C4-2B (cell line): Measurements from ENCODE around the gene SFT2D3.
"Not testable (repeated sequence)": the region's sequence is repeated elsewhere in the genome, so short reads cannot be mapped to it uniquely, and the experiment has no call there.

Experiments
- H3K27ac ChIP-seq: fragments of 450-650 bp; 2 replicates; pipeline ENCODE4 v1.5.1; 2017
- CTCF ChIP-seq: fragments of 450-650 bp; conservative IDR thresholded peaks from 2 replicates; pipeline ENCODE4 v1.5.1; 2017; ENCODE audit warnings: mild to moderate bottlenecking
- ZFX ChIP-seq: fragments of 450-650 bp; IDR thresholded peaks from 2 replicates; pipeline ENCODE4 v1.6.1; 2017

Gene SFT2D3

GRCh38 chr2:127743477-127744026, 42.3 kb downstream of the SFT2D3 start:
- H3K27ac ChIP-seq: no peak overlapping the region
- TF ChIP-seq ZFX (no peak), CTCF (no peak; the same call in 1 of the 2 replicates)

- TF ChIP-seq CTCF (no peak), ZFX (no peak)
- no peak overlapping the region for H3K27ac ChIP-seq
Observed at GRCh38 chr2:127747621-127748020, 46.3 kb downstream of the SFT2D3 start.

- not testable (repeated sequence) for H3K27ac ChIP-seq
Observed at GRCh38 chr2:127749537-127749936, 48.2 kb downstream of the SFT2D3 start.

GRCh38 chr2:127753374-127753773, 52.1 kb downstream of the SFT2D3 start:
- TF ChIP-seq CTCF (no peak), ZFX (no peak)
- no peak overlapping the region for H3K27ac ChIP-seq

- no peak for TF ChIP-seq ZFX
- no peak for TF ChIP-seq CTCF
- no peak overlapping the region for H3K27ac ChIP-seq
Observed at GRCh38 chr2:127754186-127754585, 52.9 kb downstream of the SFT2D3 start.
